WTC11 (cell line): ENCODE results near the gene RASSF1.

Experiments
- CBFB ChIP-seq: sonication (generic); formaldehyde crosslinking; IDR thresholded peaks from 2 replicates; pipeline ENCODE4 v1.8.1; 2022; ENCODE audit warnings: mild to moderate bottlenecking, low read depth, missing genetic modification reagents
- ELF4 ChIP-seq: sonication (generic); formaldehyde crosslinking; IDR thresholded peaks from 2 replicates; pipeline ENCODE4 v1.8.1; 2022; ENCODE audit warnings: low read depth, mild to moderate bottlenecking, moderate library complexity, missing genetic modification reagents
- TCF7 ChIP-seq: sonication (generic); formaldehyde crosslinking; IDR thresholded peaks from 2 replicates; pipeline ENCODE4 v1.8.0; 2022; ENCODE audit warnings: mild to moderate bottlenecking, low read depth, missing genetic modification reagents, moderate library complexity
- TF ChIP-seq, protein P1 (sequence below): fragments of 200-600 bp; IDR thresholded peaks from 2 replicates; pipeline ENCODE4 v1.8.0; 2022; ENCODE audit warnings: antibody characterized with exemption
- TF ChIP-seq, protein P2 (sequence below): sonication (generic); formaldehyde crosslinking; IDR thresholded peaks from 2 replicates; pipeline ENCODE4 v1.8.0; 2022; ENCODE audit warnings: mild to moderate bottlenecking, missing genetic modification reagents

DNA sequence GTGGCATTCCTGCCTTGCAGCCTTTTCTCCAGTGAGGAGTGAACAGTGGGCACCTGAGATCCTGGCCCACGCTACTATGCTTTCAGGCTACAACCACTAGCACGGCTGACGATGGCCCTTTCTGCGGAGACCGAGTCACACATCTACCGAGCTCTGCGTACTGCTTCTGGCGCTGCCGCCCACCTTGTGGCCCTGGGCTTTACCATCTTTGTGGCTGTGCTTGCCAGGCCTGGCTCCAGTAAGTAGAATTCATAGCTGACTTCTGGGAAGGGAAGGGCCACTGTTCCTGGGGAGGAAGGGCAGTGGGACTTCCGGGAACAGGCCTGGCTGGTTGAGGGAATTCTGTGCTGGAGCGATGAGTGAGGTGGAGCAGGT is 10.7 kb upstream of the RASSF1 start:
- TF ChIP-seq, protein P1, sequence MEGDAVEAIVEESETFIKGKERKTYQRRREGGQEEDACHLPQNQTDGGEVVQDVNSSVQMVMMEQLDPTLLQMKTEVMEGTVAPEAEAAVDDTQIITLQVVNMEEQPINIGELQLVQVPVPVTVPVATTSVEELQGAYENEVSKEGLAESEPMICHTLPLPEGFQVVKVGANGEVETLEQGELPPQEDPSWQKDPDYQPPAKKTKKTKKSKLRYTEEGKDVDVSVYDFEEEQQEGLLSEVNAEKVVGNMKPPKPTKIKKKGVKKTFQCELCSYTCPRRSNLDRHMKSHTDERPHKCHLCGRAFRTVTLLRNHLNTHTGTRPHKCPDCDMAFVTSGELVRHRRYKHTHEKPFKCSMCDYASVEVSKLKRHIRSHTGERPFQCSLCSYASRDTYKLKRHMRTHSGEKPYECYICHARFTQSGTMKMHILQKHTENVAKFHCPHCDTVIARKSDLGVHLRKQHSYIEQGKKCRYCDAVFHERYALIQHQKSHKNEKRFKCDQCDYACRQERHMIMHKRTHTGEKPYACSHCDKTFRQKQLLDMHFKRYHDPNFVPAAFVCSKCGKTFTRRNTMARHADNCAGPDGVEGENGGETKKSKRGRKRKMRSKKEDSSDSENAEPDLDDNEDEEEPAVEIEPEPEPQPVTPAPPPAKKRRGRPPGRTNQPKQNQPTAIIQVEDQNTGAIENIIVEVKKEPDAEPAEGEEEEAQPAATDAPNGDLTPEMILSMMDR: no peak
- no peak for TF ChIP-seq TCF7
- no peak for TF ChIP-seq CBFB (CRISPR knock-in tag)
- TF ChIP-seq, protein P2, sequence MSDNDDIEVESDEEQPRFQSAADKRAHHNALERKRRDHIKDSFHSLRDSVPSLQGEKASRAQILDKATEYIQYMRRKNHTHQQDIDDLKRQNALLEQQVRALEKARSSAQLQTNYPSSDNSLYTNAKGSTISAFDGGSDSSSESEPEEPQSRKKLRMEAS: no peak
- no peak for TF ChIP-seq ELF4
